Mammary epithelial cell (primary cell): Measurements from ENCODE around the gene AUTS2.

Experiments used
- EZH2 ChIP-seq: IDR thresholded peaks from 2 replicates; pipeline ENCODE4 v1.6.1; 2012; ENCODE audit warnings: low read length, inconsistent platforms, borderline replicate concordance
- TF ChIP-seq, protein P1 (sequence below), 2 donors: IDR thresholded peaks in 1 of 2; conservative IDR thresholded peaks in 1 of 2; 2 replicates each; pipeline ENCODE4 v1.5.1; 2011 to 2012; ENCODE audit warnings: inconsistent platforms in 2 of 2, low read length in 2 of 2, mild to moderate bottlenecking in 2 of 2, control low read depth in 1 of 2, low read depth in 1 of 2; ENCODE audit not compliant: insufficient read depth in 1 of 2; ENCODE audit errors: extremely low read depth in 1 of 2

DNA sequence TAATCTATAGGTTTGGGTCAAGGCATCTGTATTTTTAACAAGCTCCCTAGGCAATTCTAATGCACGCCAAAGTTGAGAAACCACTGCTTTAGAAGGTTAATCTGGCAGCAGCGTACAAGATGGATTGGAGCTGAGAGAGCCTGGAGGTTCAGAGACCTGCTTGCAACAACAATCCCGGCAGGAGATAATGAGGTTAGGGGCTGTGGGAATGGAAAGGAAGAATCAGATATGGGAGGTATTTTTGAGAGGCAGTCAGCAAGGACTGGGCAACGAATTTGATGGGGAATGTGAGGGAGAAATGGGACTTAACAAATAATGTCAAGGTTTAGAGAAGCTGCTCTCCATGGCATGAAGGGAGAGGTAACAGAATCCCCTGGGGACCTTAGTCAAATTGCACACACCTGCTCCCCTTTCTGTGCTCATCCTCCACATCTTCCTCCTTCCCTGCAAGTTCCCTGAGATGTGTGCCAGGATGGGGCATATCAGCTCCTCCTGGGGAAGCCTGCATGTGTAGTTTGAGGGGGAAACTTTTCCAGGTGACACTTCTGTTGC, 802.6 kb downstream of the AUTS2 start:
- TF ChIP-seq, protein P1, sequence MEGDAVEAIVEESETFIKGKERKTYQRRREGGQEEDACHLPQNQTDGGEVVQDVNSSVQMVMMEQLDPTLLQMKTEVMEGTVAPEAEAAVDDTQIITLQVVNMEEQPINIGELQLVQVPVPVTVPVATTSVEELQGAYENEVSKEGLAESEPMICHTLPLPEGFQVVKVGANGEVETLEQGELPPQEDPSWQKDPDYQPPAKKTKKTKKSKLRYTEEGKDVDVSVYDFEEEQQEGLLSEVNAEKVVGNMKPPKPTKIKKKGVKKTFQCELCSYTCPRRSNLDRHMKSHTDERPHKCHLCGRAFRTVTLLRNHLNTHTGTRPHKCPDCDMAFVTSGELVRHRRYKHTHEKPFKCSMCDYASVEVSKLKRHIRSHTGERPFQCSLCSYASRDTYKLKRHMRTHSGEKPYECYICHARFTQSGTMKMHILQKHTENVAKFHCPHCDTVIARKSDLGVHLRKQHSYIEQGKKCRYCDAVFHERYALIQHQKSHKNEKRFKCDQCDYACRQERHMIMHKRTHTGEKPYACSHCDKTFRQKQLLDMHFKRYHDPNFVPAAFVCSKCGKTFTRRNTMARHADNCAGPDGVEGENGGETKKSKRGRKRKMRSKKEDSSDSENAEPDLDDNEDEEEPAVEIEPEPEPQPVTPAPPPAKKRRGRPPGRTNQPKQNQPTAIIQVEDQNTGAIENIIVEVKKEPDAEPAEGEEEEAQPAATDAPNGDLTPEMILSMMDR (conservative IDR thresholded peaks at IDR 0.05 in 1 of 2, IDR thresholded peaks at IDR 0.05 in 1 of 2; ENCODE audit: extremely low read depth in 1 of 2, insufficient read depth in 1 of 2, low read depth in 1 of 2, low read length in 2 of 2) = no peak
- no peak for TF ChIP-seq EZH2
